HG03060 (cell line): ENCODE data around the gene LTA.
"Not testable (repeated sequence)": the region's sequence is repeated elsewhere in the genome, so short reads cannot be mapped to it uniquely, and the experiment has no call there.

ENCODE experiments used
- ATAC-seq: cut with Tn5 transposase; IDR thresholded peaks from one replicate; pipeline ENCODE4 v1.9.1; 2021; ENCODE audit warnings: low read depth, moderate number of reproducible peaks; ENCODE audit not compliant: unreplicated experiment

Gene LTA

GRCh38 chr6:31586008-31586407 lies 13.9 kb downstream of the LTA start, which contains the start of gene LST1:
Gene LST1, plus strand, starts transcription at chr6:31586277. Its CDS starts 1,023 bp downstream, at chr6:31587300.
- no peak for ATAC-seq

- ATAC-seq: no peak
Observed at GRCh38 chr6:31586599-31587281, 14.7 kb downstream of the LTA start.

- ATAC-seq: no peak
Observed at GRCh38 chr6:31587791-31588777, 16.0 kb downstream of the LTA start.

- no peak for ATAC-seq
Observed at GRCh38 chr6:31588871-31589650, 17.0 kb downstream of the LTA start.

- not testable (repeated sequence) for ATAC-seq
Observed at GRCh38 chr6:31590691-31591090, 18.6 kb downstream of the LTA start.

GRCh38 chr6:31592396-31592771 lies 20.3 kb downstream of the LTA start:
- ATAC-seq: no peak

- no peak for ATAC-seq
Observed at GRCh38 chr6:31597006-31597405, 24.9 kb downstream of the LTA start.

- ATAC-seq: no peak
Observed at GRCh38 chr6:31607317-31607716, 35.2 kb downstream of the LTA start.

- no peak for ATAC-seq
Observed at GRCh38 chr6:31609519-31610406, 37.7 kb downstream of the LTA start.

GRCh38 chr6:31610968-31611367 lies 38.9 kb downstream of the LTA start:
- ATAC-seq: no peak

GRCh38 chr6:31614075-31614619 lies 42.1 kb downstream of the LTA start:
- no peak for ATAC-seq

- ATAC-seq: no peak
Observed at GRCh38 chr6:31614684-31615578, 42.8 kb downstream of the LTA start, which contains the start of gene AIF1. Gene AIF1, plus strand, starts transcription at chr6:31615234. Its CDS starts 96 bp downstream, at chr6:31615330.

GRCh38 chr6:31615748-31616147 lies 43.7 kb downstream of the LTA start:
- ATAC-seq: no peak

- no peak for ATAC-seq
Observed at GRCh38 chr6:31617010-31617409, 44.9 kb downstream of the LTA start.

GRCh38 chr6:31619805-31620585 lies 47.9 kb downstream of the LTA start:
- peak; percentile 70 for ATAC-seq

- ATAC-seq: peak; percentile 13
Observed at GRCh38 chr6:31620586-31621319, 48.7 kb downstream of the LTA start, which contains the start of gene PRRC2A. Gene PRRC2A, plus strand, starts transcription at chr6:31620715. Its CDS starts 2,075 bp downstream, at chr6:31622790.
